ENCODE data around the gene RACK1.

The RACK1 gene

DNA sequence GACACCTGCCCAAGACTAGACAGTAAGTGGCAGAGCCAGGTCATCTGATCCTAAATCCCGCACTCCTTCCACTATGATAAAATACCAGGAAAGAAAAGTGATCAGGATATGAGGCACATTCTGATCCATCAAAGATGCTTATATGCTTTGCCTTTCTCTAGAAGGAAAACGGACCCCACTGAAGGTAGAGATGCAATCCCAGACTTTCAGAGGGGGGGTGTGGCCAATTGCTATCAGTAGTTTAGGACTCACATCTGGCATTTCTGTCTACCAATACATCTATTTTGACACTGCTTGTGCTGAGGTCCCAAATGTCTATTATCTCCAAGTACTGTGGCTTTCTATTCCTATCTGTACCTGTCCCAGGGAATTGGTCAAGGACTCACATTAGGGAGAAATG, 15.6 kb upstream of the RACK1 start:
- no peak for DNase-seq

DNA sequence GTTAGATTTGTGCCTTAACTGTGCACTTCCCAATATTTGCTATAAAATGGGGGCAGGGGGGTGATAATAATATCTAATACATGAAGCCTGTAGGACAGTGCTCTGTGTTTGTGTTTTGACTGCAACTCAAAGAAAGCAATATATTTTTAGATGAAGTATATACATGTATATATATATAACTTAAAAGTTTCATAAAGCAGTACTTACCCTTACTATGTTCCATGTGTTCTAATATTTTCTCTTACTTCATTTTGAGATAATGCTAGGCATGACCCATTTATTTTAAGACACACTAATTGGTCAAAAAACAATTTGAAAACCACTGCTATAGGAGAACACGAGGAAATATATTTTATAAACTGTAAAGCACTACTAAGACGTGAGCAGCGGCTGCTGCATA, 14.9 kb upstream of the RACK1 start:
- DNase-seq: no peak

DNA sequence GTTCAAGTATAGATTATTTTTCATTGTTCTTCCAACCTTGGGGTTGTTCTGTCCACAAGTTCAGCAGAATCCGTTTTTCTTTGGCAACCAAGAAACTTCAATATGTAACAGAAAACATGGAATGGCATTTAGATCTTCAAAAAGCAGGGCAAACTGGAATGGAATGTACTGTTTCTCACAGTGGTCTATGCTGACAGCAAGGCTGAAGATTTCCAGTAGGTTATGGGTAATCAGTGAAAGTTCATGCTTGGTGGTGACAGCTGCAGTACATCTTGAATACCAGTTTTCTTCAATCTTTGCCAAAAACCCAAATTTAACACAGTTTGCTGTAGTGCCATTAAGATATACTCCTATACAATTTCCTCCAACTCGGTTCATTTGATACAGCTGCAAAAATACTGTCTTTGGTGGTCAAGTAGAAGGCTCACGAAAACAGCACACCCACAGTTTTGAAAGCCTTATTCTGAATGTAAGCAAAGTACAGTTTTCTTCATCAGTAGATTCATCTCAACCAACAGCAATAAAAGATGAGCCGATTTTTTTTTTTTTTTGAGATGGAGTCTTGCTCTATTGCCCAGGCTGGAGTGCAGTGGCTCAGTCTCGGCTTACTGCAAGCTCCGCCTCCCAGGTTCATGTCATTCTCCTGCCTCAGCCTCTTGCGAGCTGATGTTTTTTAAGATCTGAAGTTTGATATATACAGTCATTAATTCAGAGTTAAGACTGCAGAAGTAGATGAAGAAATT, 12.3 kb upstream of the RACK1 start:
- DNase-seq: no peak

GRCh38 chr5:181255276-181255675, 11.6 kb upstream of the RACK1 start:
- no peak for DNase-seq

DNA sequence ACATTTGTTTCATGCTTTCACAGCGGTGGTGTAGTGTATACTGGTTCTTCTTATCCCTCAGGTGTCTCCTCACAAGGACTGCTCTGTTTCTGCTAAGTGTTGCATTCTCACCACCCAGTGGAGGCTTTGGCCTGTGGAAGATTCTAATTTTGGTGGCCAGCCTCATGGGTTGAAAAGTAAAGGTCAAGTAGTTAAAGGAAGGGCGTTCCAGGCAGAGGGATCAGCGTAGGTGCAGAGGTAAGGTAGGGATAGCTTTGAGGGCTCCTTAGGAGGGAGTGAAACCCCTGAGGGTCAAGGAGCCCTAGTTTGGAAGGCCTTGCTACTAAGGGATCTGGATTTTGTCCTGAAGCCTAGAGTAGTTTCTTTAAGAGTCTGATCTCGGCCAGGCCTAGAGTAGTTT, 4.6 kb upstream of the RACK1 start:
- DNase-seq: no peak

GRCh38 chr5:181246276-181247049, 2.8 kb upstream of the RACK1 start:
- peak; percentile 66 for DNase-seq

DNA sequence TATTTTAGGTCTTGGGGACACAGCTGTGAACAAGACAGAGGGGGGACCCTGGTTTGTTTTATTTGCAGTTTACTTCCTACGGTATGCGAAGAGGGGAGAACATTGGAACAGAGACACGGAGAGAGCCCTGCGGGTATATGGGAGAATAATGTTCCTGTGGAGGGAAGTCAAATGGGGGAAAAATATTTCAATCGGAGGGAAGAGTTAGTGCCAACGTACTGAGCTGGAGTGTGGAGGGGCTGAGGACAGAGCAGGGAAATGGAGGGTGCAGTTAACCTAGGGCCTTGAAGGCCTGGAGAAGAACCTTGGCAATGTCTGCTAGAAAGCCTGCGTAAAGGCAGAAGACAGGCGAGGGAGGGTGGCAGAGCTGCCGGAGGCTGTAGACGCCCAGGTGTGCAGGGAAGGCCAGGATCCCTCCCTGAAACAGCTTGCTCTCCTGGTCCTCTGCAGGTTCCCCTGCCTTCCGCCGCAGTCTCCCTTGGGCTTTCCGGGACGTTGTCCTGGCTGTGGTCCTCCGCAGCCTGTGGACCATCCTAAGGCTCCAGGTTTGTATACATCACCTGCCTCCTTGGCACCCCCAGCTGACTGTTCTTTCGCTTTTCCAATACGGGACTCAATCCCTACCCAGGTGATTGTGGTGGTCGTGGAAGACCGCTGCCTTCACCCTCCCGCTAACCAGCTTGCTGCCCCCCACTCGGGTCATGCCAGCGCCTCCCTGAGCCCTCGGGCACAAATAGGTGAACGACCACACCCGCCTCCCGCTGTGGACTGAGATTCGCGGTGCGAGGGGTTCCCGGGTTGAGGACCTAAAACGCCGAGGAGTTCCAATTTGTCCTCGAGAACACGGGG, 1.9 kb upstream of the RACK1 start:
- no peak for DNase-seq

DNA sequence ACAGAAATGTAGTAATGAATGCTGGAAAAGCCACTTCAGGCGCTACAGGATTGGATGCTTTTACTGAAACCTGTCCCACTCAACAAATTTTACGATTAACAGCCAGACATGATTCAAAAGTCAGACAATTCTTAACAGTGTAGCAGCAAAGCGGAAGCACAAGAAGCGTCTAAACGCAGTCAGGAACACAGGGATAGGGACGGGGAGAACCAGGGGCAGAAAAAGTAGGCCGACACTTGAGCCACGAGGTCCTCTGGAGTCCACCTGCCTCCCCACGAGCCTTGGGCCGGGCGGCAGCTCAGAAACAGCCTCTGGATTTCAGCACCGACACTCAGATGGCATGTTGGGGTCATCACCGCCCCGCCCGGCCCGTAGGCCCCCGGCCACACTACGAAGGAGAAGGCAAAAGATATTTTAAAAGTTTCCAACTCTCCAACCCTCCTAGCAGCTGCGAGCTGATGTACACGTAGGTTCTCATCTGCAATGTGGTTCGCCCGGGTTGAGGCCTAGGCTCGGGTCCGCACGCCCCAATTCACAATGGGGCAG, 615 bp downstream of the RACK1 start:
- DNase-seq: peak; percentile 38

DNA sequence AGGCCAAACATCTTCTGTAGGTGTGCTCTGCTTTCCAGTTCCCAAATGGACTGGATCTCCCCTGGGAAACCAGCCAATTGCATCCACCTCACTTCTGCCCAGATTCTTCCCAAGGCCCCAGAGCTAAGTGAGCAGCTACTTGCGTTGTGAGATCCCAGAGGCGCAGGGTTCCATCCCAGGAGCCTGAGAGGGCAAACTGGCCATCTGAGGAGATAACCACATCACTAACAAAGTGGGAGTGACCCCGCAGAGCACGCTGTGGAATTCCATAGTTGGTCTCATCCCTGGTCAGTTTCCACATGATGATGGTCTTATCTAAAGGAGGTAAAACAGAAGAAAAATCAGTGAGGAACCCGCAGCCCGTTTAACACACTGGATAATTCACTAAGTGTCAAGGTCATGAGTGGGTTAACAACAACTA, 1.7 kb downstream of the RACK1 start:
- no peak for DNase-seq

- no peak for DNase-seq
These were observed 2.2 kb downstream of the RACK1 start for GRCh38 chr5:181241393-181241975.

- no peak for DNase-seq
These were observed 4.5 kb downstream of the RACK1 start for GRCh38 chr5:181239062-181239663.

DNA sequence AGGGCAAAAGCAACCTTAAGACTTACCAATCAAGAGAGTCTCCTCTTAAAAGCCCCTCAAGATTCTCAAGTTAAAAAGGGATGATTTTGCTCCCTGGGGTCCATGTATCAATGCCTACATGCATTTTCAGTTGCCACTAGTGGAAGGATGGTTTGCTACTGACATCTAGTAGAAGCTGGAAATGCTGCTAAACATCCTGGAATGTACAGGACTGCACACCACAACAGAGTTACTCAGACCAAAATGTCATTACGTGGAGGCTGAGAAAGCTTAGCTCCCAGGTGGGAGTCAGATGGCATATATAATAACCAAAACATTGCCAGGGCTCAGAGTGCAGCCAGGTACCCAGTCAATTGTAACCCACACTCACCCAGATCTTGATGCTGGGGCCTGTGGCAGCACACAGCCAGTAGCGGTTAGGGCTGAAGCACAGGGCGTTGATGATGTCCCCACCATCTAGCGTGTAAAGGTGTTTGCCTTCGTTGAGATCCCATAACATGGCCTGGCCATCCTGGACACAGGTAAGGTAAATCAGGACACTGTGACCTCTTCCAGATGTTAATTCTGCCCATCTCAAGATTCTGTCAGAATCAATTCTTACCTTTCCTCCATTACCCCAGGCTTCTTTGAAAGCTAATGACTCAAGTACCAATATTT, 5.8 kb downstream of the RACK1 start:
- no peak for DNase-seq

DNA sequence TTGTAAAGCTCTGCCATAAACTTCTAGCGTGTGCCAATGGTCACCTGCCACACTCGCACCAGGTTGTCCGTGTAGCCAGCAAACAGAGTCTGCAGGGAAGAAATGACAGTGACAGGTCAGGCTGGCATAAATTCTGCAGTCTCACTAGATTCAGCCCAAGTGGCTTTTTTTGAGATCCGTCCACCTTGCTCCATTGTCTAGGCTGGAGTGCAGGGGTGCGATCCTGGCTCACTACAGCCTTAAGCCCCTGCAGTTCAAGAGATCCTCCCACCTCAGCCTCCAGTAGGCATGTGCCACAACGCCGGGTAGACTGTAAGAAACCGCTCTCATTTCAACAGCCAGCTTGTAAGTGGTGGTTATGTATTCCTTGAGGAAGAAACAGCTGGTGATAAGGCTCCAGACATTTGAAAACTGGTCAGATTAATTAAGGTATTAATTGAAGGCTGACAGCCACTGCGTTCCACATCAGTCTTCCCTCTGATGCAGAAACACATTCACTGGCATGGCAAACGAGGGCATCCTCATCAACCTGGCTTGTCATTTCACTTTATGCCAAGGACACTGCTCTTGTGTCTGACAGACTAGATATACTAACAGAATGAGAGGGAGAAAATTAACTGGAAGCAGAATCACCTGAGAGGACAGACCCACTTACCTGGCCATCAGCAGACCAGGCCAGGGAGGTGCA, 6.6 kb downstream of the RACK1 start:
- DNase-seq: no peak

GRCh38 chr5:181236471-181236870, 7.2 kb downstream of the RACK1 start:
- no peak for DNase-seq

GRCh38 chr5:181235689-181236366, 7.9 kb downstream of the RACK1 start:
- DNase-seq: no peak

- no peak for DNase-seq
These were observed 8.4 kb downstream of the RACK1 start for GRCh38 chr5:181235323-181235688.

DNA sequence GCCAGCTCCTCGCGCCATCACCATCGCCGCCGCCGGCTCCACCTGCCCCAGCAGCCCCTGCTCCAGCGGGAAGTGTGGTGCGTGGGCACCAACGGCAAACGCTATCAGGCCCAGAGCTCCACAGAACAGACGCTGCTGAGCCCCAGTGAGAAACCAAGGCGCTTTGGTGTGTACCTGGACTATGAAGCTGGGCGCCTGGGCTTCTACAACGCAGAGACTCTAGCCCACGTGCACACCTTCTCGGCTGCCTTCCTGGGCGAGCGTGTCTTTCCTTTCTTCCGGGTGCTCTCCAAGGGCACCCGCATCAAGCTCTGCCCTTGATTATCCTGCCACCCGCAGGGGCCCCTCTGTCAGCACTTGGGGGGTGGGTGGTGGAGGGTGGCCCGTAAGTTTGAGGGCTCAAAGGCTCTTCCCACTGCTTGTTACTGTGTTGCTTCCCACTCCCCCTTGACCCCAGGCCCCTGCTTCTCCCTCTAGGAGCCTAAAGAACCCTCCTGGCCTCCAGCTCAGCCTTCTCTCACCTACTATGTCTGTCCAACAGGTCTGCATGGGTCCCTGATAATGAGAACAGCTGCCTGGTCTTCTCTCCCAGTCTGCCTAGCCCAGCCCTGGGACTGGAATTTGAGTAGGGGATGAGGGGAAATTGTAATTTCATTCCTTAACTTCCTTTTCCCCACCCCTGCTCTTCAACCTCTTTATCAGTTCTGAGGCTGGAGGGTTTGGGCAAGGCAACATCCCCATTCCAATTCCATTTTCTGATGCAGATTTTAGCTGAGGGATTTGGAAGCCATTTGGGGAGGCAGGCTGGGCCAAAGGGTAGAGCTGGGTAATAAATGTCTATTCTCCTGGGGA, 9.0 kb downstream of the RACK1 start:
- DNase-seq: no peak

DNA sequence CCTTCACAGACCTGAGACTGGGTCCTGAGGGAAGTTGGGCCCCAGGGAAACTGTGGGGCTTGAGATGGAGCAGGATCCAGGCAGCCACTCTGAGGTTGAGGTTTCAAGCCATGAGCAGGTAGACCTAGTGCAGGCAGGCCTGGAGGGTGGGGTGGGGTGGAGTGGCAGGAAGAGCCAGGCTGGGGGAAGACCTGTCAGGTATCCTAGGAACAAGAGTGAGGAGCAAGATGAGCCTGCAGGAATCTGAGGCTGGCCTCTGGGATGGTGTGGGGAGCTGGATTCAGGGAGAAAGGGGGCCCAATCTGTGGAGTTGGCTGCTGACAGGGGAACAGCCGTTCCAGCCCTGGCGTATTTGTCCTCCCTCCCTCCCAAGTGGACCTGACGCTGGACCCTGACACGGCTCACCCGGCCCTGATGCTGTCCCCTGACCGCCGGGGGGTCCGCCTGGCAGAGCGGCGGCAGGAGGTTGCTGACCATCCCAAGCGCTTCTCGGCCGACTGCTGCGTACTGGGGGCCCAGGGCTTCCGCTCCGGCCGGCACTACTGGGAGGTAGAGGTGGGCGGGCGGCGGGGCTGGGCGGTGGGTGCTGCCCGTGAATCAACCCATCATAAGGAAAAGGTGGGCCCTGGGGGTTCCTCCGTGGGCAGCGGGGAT, 9.8 kb downstream of the RACK1 start:
- no peak for DNase-seq
